LNCaP clone FGC (cell line): ENCODE results near the gene CMTM3.
"Not testable (repeated sequence)": the region's sequence is repeated elsewhere in the genome, so short reads cannot be mapped to it uniquely, and the experiment has no call there.

Experiments used
- DNase-seq: peaks from one replicate; pipeline ENCODE4 v3.0.0-alpha.2; 2011; ENCODE audit warnings: low read depth
- H3K4me3 ChIP-seq: 2 replicates; pipeline ENCODE4 v1.5.1; 2011; ENCODE audit warnings: mild to moderate bottlenecking, low read depth, low read length, control low read depth
- CTCF ChIP-seq: IDR thresholded peaks from 2 replicates; pipeline ENCODE4 v1.5.1; 2012; ENCODE audit warnings: mild to moderate bottlenecking; ENCODE audit not compliant: control insufficient read depth, insufficient read depth; ENCODE audit errors: extremely low read depth

CMTM3 gene

GRCh38 chr16:66566051-66566901, 38.2 kb upstream of the CMTM3 start, which contains the start of gene CMTM1:
TSS of gene CMTM1 (plus strand) at chr16:66566439. CDS start at chr16:66566514, 75 bp downstream.
- DNase-seq, result no peak
- no peak for TF ChIP-seq CTCF

GRCh38 chr16:66567270-66567669, 37.2 kb upstream of the CMTM3 start:
- H3K4me3 ChIP-seq, DNase-seq: not testable (repeated sequence)

More at GRCh38 chr16:66566051-66566901, 38.2 kb upstream of the CMTM3 start, which contains the start of gene CMTM1:
- H3K4me3 ChIP-seq, result no peak within 1 kb of the TSS

- no peak for TF ChIP-seq CTCF
- no peak overlapping the region for H3K4me3 ChIP-seq
- no peak for DNase-seq
Measured at GRCh38 chr16:66568355-66568754, 36.1 kb upstream of the CMTM3 start.

GRCh38 chr16:66569131-66569530, 35.4 kb upstream of the CMTM3 start:
- DNase-seq, result no peak
- TF ChIP-seq CTCF, result no peak
- no peak overlapping the region for H3K4me3 ChIP-seq

GRCh38 chr16:66569827-66570405, 34.6 kb upstream of the CMTM3 start:
- no peak overlapping the region for H3K4me3 ChIP-seq
- TF ChIP-seq CTCF, result no peak
- DNase-seq, result no peak

- TF ChIP-seq CTCF, result no peak
- no peak overlapping the region for H3K4me3 ChIP-seq
- DNase-seq, result no peak
Measured at GRCh38 chr16:66572356-66572755, 32.1 kb upstream of the CMTM3 start.

- DNase-seq, result no peak
- no peak overlapping the region for H3K4me3 ChIP-seq
- no peak for TF ChIP-seq CTCF
Measured at GRCh38 chr16:66574081-66574480, 30.4 kb upstream of the CMTM3 start.
